ENCODE measurements around the gene PIK3R1. TPM values are rescaled to one million over a fixed set of nuclear protein-coding genes. Genes with fewer than 3 reads are reported as not detected.

The PIK3R1 gene
- polyA plus RNA-seq, 1 donor (not counting 4 experiments of a cell fraction or from before 2014, with no cell fraction given), result 16.7 TPM

- H4K20me1 ChIP-seq (ENCODE audit: control insufficient read depth, extremely low read depth, insufficient read depth, low read length), result no peaks in the 10 kb centered on the region
- no peak overlapping the region for H3K4me3 ChIP-seq (ENCODE audit: control insufficient read depth in 2 of 3, extremely low read depth in 1 of 3, insufficient read depth in 2 of 3, low read depth in 1 of 3, low read length in 3 of 3)
- dilution Hi-C loops (cut with MboI; ENCODE audit: extremely low pct_ligation_motif_present, low sequenced_read_pairs), result no loop called here
- H3K9me3 ChIP-seq (ENCODE audit: control insufficient read depth, low read depth, low read length), result no peaks in the 10 kb centered on the region
- no peak for FAIRE-seq
- H3K27ac ChIP-seq (ENCODE audit: control insufficient read depth, insufficient read depth, low read length), result no peak overlapping the region
- no peak for TF ChIP-seq EZH2 (IDR thresholded peaks at IDR 0.05; ENCODE audit: low read length)
- TF ChIP-seq, protein P1, sequence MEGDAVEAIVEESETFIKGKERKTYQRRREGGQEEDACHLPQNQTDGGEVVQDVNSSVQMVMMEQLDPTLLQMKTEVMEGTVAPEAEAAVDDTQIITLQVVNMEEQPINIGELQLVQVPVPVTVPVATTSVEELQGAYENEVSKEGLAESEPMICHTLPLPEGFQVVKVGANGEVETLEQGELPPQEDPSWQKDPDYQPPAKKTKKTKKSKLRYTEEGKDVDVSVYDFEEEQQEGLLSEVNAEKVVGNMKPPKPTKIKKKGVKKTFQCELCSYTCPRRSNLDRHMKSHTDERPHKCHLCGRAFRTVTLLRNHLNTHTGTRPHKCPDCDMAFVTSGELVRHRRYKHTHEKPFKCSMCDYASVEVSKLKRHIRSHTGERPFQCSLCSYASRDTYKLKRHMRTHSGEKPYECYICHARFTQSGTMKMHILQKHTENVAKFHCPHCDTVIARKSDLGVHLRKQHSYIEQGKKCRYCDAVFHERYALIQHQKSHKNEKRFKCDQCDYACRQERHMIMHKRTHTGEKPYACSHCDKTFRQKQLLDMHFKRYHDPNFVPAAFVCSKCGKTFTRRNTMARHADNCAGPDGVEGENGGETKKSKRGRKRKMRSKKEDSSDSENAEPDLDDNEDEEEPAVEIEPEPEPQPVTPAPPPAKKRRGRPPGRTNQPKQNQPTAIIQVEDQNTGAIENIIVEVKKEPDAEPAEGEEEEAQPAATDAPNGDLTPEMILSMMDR (optimal IDR thresholded peaks at IDR 0.05 in 1 of 3, IDR thresholded peaks at IDR 0.05 in 1 of 3, conservative IDR thresholded peaks at IDR 0.05 in 1 of 3; ENCODE audit: extremely low read depth in 1 of 3, insufficient read depth in 2 of 3, low read length in 3 of 3), result no peak
- no peak overlapping the region for H3K4me2 ChIP-seq (ENCODE audit: control insufficient read depth, extremely low read depth, insufficient read depth, low read depth, low read length)
- DNase-seq (ENCODE audit: low read depth, low spot score), result no peak
- H3K9me1 ChIP-seq (ENCODE audit: control insufficient read depth, extremely low read depth, insufficient read depth, low read length), result no peaks in the 10 kb centered on the region
- H3K4me1 ChIP-seq (ENCODE audit: control insufficient read depth, extremely low read depth, insufficient read depth, low read length), result peaks cover 21% of the 10 kb centered on the region
- no peaks in the 10 kb centered on the region for H3K27me3 ChIP-seq (ENCODE audit: control insufficient read depth, extremely low read depth, insufficient read depth, low read length)
- no peaks in the 10 kb centered on the region for H3K79me2 ChIP-seq (ENCODE audit: control insufficient read depth, insufficient read depth, low read length)
- H3K36me3 ChIP-seq (ENCODE audit: control insufficient read depth in 2 of 2, extremely low read depth in 1 of 2, insufficient read depth in 2 of 2, low read length in 2 of 2), result no peaks in the 10 kb centered on the region
- H3K9ac ChIP-seq (ENCODE audit: control insufficient read depth, extremely low read depth, insufficient read depth, low read length), result no peak overlapping the region
- H2AFZ ChIP-seq (ENCODE audit: control insufficient read depth, low read length), result no peak overlapping the region
These were observed 103.6 kb downstream of the PIK3R1 start for GRCh38 chr5:68318955-68319705.

DNA sequence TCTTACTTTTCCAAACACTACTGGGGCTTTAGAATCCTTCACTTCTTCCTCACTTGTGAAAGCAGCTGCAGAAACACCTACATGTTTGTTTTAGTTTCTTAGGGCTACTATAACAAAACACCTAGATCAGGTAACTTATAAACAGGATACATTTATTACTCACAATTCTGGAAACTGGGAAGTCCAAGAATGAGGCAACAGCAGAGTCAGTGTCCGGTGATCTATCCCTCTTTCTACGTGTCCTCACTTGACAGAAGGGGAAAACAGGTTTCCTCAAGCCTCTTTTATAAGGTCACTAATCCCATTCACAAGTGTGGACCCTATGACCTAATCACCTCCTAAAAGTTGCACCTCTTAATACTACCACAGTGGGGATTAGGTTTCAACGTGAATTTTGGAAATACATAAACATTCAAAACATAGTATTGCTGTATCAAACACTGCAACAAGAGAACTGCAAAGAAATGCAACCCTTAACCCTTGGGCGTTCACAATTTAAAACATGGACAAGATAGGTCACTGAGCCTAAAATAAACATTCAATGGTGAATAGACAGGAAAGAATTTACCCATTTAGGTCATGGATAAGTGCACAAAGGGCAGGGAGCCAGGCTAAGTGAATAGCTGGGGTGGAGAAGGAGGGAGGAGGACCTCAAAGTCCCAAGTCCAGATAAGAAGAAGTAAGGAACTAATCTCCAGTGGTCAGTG lies 104.3 kb downstream of the PIK3R1 start:
- no peaks in the 10 kb centered on the region for H3K79me2 ChIP-seq (ENCODE audit: control insufficient read depth, insufficient read depth, low read length)
- H3K36me3 ChIP-seq (ENCODE audit: control insufficient read depth in 2 of 2, extremely low read depth in 1 of 2, insufficient read depth in 2 of 2, low read length in 2 of 2), result no peaks in the 10 kb centered on the region
- peaks cover 21% of the 10 kb centered on the region for H3K4me1 ChIP-seq (ENCODE audit: control insufficient read depth, extremely low read depth, insufficient read depth, low read length)
- H3K27ac ChIP-seq (ENCODE audit: control insufficient read depth, insufficient read depth, low read length), result no peak overlapping the region
- dilution Hi-C loops (cut with MboI; ENCODE audit: extremely low pct_ligation_motif_present, low sequenced_read_pairs), result no loop called here
- DNase-seq (ENCODE audit: low read depth, low spot score), result no peak
- TF ChIP-seq, protein P1 (optimal IDR thresholded peaks at IDR 0.05 in 1 of 3, IDR thresholded peaks at IDR 0.05 in 1 of 3, conservative IDR thresholded peaks at IDR 0.05 in 1 of 3; ENCODE audit: extremely low read depth in 1 of 3, insufficient read depth in 2 of 3, low read length in 3 of 3), result no peak
- no peak for TF ChIP-seq EZH2 (IDR thresholded peaks at IDR 0.05; ENCODE audit: low read length)
- H2AFZ ChIP-seq (ENCODE audit: control insufficient read depth, low read length), result no peak overlapping the region
- no peaks in the 10 kb centered on the region for H3K9me1 ChIP-seq (ENCODE audit: control insufficient read depth, extremely low read depth, insufficient read depth, low read length)
- H3K9ac ChIP-seq (ENCODE audit: control insufficient read depth, extremely low read depth, insufficient read depth, low read length), result no peak overlapping the region
- H4K20me1 ChIP-seq (ENCODE audit: control insufficient read depth, extremely low read depth, insufficient read depth, low read length), result no peaks in the 10 kb centered on the region
- peak; percentile 60 for FAIRE-seq
- no peak overlapping the region for H3K4me3 ChIP-seq (ENCODE audit: control insufficient read depth in 2 of 3, extremely low read depth in 1 of 3, insufficient read depth in 2 of 3, low read depth in 1 of 3, low read length in 3 of 3)
- H3K9me3 ChIP-seq (ENCODE audit: control insufficient read depth, low read depth, low read length), result no peaks in the 10 kb centered on the region
- no peaks in the 10 kb centered on the region for H3K27me3 ChIP-seq (ENCODE audit: control insufficient read depth, extremely low read depth, insufficient read depth, low read length)
- no peak overlapping the region for H3K4me2 ChIP-seq (ENCODE audit: control insufficient read depth, extremely low read depth, insufficient read depth, low read depth, low read length)

All from keratinocyte (primary cell).